Measurements from ENCODE around the gene COMMD6.

COMMD6 gene

DNA sequence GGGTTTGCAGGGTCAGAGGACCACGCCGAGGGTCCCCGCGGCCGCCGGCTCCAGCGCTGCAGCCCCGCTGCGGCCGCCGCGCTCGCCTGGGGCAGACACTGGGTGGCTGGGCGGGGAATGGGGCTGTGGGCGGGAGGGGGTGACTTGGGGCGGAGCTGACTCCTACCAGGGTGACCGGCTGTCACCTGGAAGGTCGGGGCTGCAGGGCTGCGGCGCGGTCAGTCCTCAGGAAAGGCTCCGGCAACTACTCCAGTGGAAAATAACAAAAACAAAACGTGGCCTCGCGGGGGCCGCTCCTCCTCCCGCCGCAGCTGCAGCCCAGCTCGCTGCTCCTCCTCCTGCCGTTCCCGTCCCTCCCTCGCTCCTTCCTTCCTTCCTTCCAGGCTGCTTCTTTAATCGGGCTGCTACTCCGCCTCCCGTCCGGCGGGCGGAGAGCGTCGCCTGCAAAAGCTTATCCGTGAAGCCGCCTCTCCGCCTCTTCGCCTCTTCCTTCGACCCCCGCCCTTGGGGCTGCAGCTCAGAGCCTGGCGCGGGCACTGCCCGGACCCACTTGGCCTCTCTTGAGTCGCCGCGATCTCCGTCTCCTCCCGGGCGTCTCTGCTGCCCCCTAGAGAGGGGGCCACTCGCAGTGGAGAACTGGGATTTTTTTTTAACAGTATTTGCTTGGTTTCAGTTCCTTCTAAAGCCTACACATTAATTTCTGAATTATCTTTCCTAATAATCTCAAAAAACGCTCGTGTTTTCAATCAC is 55.4 kb downstream of the COMMD6 start, which contains the start of gene TBC1D4:
TBC1D4 (minus strand) TSS at position 100 of the 750 bp plus-strand sequence. CDS start 402 bp downstream, outside the sequence.
- peak; percentile 77 to 79 for DNase-seq

DNA sequence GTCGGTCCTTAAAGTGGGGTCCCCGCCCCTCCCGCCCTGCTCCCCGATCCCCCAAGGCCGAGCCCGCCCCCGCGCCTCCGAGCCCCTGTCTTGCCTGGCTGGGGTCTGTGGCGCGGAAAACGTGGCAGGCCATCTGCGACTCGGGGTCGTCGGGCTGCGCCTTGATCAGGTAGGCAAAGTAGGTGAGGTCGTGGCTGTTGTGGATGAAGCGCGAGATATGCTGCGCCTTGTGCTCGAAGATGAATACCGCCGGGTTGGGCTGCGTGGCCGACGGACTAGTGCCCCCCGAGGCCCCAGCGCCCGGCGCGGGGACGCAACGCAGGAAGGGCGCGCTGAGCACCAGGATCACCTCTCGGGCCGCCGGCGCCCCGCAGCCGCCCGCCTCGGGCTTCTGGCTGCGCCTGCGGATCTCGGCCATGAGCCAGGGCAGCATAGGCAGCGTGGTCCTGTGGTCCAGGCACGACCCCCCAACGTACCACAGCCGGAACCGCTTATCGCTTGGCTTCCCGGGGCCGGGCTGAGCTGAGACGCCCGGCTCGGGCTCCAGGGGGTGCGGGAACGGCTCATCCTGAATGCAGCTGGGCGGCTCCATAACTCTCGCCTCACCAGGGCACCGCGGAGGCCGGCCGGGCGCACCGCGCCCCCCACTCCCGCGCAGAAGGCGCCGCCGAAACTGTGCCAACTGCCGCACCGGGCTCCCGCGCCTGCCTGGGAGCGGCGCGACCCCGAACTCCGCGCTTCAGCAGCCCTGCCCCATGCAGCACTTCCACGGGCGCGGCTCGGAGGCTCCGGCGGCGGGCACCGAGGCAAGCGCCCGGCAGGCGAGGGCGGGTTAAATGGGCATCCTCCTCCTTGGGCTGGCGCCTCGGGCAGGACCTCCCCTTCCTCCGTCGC is 56.2 kb downstream of the COMMD6 start:
- peak; percentile 58 to 67 for DNase-seq

DNA sequence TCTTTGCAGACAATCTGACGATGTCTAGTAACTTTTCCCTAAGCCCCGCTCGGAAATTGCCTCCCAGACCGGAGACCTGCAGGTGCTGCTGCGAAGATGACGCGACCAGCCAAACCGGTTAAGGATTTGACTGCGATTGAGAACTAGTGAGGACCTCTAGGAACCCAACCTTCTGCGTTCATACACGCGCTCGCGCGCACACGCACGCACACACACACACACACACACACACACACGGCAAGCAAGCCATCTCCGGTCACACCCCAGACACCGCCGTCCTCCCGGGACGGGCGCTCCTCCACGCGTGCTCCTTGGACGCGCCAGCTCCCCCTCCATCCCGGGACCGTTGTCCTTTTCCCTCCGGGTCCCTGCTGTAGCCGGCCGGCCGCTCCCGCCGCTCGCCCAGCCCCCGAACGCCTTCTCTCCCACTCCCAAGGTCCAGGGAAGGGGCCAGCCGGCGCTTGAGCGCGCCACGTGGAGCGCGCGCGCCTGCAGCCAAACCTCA is 56.9 kb downstream of the COMMD6 start:
- DNase-seq, result peak; percentile 48 to 61

DNA sequence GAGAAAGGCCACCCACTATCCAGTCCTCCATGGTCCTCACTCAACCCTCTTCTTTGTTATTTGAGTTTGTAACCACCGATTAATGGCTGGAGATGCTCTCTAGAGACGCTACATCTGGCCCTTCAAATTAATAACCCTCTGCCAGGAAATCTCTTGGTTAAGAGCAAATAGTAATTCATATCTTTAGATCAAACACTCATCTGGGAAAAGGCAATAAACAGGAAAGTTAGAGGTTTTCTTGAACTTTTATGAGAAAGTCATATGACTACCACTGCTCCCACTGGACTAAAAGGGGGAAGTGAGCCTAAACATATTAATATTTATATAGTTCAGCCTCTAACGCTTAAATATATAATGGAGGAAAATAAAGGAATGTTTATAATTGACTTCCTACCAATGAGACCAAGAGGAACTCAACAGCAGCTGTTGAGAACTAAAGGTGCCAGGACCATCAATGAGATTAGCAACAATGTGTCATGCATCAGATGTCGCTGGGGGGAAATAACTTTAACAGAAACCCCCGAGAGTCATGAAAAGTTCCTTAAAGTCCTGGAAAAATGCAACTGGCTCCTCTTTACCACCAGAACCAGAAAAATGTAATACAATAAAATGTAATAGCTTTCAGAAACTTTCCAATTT is 58.4 kb downstream of the COMMD6 start:
- no peak for DNase-seq

DNA sequence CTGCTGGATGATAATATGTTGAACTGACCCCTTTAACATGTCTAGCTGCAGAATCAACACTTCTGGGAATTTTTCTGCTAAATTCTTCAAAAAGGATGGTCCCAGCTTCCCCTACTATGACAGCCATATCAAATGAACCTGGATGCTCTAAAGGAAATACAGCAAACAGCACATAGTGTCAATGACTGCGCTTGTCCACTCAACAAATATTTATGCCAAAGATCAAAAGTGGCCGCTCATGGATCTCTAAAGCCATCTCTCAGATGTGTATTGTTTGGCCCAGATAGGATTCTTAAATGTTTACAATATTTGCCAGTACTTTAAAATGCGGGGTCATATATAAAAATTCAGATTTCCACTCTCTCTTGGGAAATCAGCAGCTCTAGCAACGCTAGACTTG is 59.0 kb downstream of the COMMD6 start:
- no peak for DNase-seq

All from activated T-cell treated with anti-CD3 and anti-CD28 coated beads, Interleukin-2, amount 50 U/mL, for 48 hours (primary cell).